NCI-H82 treated with DMSO at 0.1 percent for 48 hours (cell line): ENCODE results near the gene PRKAR1B.

Source experiments
- DNase-seq: peaks from one replicate; lab custom pipeline; 2025; ENCODE audit not compliant: unreplicated experiment; lab: John Stamatoyannopoulos, UW

The PRKAR1B gene

DNA sequence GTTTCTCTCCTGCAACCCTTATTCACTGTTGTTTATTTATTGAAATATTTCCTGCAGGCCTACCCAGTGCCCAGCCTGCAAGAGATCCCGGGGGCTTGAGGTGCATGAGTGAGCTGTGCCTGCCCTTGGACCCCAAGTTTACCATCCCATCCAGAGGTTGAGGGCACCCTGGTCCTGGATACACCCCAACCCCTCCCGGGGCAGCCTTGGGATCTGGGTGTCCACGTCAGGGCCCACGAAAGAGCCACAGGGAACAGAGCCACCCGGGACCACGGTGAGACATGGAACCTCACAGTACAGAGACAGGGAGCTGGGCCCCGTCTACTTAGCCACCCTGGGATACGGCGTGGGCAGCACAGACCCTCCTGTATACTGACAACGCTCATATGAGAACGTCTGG lies 178.7 kb downstream of the PRKAR1B start:
- DNase-seq: no peak

DNA sequence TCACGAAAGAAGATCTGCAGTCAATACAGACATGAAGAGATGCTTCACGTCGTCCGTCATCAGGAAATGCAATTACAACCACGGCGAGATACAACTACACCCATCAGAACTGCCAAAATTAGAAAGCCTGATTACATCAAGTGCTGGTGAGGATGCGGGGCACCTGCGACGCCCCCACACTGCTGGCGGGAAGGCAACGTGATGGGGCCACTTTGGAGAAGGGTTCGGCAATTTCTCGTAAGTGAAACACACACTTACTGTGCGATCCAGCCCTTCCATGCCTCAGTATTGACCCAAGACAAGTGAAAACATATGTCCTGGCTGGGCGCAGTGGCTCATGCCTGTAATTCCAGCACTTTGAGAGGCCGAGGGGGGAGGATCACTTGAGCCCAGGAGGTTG lies 181.6 kb downstream of the PRKAR1B start:
- no peak for DNase-seq

DNA sequence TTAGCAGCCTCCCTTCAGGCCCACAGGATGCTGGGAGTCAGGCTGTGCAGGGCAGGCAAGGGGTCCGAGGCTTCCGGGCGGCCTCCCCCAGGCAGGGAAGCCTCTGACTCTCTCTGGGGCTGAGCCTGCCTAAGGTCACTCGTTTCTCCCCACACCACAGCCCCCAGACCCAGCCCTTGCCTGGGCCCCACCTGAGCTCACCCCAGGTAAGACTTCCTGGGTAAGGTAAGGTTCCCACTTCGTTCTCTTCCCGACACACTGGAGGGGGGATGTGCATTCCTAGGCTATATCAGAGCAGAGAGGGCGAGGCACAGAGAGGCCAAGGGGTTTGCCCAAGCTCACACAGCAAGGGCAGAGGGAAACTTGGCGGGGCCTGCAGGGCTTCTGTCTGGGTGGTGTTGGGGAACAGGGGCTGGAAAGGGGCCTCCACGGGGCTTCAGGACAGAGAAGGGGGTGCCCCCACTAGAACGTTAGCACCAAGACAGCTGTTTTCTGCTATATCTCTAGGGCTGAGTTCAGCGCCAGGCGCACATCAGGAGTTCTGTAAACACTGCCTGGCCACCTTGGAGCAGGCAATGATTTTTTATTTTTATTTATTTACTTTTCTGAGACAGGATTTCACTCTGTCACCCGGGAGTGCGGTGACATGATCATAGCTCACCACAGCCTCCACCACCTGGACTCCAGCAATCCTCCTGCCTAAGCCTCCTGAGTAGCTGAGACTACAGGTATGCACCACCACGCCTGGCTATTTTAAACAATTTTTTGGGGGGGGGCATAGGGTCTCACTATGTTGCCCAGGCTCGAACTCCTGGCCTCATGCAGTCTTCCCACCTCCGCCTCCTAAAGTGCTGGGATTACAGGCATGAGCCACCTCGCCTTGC lies 182.5 kb downstream of the PRKAR1B start:
- DNase-seq: no peak

DNA sequence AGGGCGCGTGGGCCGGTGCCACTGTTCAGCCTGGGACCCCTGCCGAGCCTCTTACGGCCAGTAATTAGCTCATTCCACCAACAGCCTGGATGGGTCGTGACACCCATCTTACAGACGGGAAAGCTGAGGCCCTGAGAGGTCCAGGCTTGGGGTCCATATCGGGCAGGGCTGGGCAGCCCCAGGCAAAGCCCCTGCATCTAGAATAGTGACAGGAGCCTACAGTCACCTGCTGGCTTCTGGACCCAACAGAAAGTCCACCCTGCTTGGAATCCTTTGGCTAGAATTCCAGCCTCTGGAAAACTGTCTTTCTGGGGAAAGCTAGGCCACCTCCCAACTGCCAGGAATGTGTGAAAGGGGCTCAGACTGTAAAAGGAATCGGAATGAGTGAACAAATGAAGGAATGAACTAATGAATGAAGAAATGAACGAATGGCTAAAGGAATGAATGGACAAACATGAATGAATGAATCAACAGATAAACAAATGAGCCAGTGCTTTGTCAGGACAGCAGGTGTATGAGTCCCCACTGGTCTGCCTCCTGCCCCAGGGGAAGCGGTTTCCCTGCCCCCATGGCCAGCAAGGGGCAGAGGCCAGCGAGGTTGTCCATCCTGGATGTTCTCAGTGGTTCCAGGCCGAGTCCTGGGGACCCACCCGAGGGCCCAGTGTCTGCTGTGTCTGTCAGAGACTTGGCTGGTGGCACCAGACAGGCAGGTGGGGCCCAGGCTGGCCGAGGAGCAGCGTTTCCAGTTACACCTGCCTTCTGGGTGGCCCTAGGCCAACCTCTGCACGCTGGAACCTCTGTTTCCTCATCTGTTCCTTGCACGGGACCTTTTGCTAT lies 183.4 kb downstream of the PRKAR1B start:
- DNase-seq: no peak

DNA sequence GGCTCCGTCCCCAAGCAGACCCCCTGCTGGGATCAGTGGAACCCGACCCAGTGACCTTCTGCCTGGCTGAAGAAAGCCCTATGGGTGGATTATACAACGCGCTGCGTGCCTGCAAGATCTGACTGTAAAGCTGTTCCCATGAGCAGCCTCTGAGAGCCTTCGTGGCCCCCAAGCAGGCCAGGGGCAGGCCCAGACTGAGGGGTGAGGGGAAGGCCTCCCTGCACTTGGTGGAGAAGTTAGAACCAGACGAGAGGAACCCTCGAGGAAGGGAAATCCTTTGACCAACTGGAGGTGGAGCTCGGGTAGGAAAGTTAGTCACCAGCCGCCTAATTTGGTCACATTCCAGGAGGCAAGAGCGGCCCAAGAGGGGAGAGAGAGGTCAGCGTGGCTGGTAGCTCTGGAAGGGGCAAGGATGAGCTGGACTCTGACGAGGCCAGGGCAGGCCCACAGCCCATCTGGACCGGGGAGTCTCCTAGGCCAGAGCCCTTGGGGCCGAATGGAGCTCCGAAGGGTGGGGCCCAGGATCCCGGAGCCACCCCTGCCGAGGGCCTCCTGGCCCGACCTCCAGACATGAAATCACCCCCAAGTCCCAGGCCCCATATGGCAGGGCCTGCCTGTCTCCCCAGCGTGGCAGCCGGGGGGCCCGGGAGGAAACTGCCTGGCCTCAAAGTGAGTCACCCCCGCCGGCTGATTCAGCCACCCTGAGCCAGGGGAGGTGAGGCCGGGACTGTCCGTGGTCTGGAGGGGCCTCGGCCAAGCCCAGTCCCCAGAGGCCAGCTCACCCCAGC lies 184.2 kb downstream of the PRKAR1B start:
- no peak for DNase-seq

DNA sequence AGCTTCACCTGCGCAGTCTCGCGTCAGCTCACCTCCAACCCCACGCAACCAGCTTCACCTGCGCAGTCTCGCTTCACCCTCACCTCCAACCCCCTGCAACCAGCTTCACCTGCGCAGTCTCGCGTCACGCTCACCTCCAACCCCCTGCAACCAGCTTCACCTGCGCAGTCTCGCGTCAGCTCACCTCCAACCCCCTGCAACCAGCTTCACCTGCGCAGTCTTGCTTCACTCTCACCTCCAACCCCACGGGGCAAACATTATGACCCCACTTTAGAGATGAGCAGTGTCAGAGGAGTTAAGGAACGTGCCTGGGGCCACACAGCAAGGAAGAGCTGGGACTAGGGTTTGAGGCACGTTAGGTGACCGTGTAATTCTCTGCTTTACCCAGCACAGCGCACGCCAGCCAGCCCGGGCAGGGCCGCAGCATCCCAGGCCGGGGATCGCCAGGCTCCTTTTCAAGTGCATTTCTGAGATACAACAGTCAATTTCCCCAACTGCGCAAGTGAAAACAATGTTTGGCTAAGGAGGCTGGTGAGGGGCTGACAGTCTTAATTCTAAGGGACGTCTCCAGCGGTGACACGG lies 184.9 kb downstream of the PRKAR1B start:
- no peak for DNase-seq

DNA sequence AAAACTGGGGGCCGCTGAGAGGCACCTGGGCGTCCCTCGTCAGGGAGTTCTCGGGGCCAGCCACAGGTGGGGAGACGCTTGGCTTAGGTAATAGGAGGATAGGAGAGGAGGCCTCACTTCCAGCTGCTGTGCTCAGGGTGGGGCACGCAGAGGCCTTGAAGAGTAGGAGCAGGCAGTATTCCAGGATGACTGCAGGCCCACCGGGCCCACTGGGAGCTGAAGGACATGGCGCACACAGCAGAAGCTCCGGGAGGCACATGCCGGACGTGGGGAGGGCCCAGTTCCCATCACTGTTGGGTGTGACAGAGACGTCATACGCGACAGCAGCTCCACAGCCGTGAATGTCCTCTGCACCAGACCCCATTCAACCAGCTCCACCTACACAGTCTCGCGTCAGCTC lies 185.4 kb downstream of the PRKAR1B start:
- no peak for DNase-seq

DNA sequence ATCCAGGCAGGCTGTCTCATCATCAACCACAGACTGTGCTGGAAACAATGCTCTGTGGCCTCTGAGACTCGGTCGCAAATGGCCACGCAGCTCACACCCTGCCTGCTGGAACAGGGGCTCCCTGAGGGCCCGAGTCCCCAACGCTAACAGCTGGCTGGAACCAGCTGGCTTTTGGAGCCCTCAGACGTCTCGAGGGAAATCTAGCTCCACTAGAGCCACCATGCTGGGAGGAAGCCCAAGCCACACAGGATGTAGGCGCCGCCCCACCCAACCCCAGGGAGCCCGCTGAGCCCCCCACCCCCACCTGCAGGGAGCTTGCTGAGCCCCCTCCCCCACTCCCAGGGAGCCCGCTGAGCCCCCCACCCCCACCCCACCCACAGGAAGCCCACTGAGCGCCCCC lies 186.1 kb downstream of the PRKAR1B start:
- DNase-seq: no peak

DNA sequence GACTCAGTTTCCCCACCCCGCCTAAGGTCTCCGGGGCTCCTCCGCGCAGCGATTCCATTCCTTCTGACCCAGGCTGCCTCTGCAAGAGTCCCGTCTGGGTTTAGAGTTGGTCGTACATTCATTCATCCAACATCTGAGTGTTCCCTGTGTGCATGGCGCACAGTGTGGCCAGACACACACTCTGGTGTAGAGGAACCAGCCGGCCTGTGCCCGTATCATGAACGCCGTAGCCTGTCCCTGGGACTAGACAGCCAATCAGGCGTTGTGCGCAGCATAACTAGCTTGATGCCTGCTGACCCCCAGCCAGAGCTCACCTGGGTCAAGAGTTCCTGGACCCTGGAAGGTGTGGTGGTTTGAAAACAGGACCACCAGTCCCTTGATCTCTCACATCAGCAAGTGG lies 186.5 kb downstream of the PRKAR1B start:
- no peak for DNase-seq

DNA sequence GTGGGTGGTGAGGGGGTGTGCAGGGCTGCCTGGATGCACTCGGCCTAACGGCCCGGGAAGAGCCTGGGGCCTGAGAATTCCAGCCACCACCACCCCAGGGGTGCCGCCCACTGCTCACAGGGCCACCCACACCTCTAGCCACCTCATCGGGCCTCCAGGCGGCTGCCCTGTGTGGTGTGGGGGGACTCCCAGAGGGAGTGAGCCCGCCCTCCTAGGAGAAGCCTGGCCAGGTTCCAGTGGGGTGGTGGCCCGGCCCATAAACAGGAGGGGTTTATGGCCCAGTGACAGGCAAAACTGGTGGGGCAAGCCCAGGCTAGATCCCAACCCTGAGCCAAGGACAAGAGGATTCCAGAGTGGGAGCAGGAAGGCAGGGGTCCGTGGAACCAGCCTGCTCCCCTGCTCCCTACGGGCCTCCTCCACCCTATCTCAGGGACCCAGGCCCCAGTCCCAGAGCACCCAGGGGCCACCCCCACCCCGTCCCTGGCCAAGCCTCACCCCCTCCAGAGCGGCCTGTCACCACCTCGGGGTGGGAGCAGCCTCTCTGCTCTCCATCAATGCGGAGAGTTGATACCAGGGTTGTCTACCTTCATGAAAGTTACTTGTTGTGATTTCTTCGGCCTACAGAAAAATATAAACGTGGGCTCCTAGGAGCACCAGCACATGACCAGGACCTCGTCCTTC lies 187.2 kb downstream of the PRKAR1B start:
- no peak for DNase-seq

DNA sequence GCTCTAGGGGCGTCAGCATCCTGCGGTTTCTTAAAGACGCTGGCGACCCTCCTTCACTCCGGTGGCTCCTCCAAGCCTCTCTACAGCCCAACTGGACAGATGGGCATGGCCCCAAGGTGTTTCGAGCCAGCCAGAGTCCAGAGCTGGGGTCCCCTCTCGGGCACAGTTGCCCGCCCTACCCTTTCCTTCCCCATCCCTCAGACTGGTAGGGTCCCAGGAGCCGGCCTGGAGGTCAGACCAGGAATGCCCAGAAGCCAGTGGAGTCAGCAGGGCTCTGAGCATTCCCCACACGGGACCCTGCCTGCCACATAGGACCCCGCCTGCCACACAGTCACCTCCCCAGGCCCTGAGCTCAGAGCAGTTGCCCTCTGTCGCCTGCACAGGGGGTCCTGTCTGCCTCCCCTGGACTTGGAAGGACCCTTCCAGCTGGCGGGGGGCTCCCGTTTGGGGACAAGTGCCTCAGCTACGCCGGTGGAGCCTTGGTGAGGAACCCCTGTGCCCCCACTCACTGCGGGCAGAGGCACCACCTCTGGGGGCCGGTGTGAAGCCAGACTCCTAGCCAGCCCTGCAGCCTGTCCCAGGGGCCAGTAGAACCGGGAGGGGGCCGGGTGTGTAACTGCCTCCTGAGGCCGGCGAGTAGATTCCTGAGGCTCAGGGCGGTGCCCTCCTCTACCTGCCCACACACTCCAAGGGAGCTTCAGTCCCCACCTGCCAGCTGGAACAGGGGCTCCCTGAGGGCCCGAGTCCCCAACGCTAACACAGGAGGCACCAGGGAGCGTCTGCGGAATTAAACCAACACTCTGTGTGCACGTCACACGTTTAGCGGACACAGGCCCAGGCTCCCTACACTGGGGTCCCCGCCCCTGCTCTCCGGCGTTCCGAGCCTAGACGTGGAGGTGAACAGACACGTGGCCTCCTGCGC lies 188.1 kb downstream of the PRKAR1B start:
- no peak for DNase-seq

DNA sequence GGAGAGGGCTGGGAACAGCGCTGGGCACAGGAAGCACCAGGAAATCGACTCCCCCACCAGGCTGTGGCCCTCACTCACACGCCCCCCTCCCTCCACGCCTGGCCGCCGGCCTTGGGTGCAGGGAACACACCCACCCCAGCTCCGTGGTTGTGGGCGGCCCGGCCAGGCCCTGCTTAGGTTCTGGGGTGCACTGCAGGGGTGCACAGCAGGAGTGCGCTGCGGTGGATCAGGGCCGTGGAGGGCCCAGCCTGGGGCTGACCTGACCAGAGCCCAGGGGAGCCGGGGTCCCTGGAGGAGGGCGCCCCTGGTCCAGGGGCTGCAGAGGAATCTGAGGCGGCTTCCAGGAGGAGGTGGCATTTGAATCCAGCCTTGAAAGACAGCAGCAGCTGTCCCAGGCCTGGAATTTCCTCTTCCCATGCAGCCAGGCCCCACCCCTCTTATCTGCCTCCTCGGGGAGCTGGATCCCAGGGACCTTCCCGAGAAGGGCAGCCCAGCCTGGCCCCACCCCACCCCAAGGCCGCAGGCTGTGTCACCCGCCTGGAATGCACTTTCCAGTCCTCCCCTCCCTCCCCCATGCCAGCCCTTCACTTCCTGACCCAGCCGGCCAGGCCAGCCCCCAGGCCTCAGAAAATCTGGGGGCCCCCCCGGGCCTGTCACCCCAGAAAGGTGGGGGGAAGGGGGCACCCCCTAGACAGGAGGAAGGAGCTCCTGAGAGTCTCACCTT lies 189.0 kb downstream of the PRKAR1B start:
- DNase-seq: no peak

DNA sequence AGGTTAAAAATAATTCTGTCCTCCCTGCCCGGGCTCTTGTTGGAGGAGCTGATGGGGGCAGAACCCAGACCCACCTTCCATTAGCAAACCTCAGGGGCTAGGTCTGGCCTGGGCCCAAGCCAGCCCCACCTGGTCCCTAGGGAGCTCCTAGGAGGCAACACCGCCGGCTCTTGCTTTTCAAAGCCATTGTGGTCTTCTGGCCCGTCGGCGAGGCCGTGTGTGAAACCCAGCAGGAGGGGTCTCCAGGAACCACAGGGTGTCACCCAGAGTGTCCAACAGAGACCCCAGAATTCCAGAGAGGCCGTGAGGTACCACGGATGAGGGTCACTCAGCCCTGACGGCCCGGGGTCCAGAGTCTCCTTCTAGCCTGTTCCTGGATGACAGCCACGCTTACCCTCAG lies 190.8 kb downstream of the PRKAR1B start:
- no peak for DNase-seq

DNA sequence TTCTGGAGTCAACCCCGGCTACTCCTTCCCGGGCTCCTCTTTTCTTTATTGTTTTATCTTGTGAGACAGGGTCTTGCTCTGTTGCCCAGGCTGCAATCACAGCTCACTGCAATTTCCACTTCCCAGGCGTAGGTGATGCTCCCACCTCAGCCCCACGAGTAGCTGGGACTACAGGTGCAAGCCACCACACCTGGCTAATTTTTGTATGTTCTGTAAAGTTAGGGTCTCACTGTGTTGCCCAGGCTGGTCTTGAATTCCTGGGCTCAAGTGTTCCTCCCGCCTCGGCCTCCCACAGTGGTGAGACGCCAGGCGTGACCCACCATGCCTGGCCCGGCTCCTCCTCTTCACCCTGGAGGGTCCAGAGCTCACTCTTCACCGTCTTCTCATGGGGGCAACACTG lies 192.1 kb downstream of the PRKAR1B start:
- DNase-seq: no peak

DNA sequence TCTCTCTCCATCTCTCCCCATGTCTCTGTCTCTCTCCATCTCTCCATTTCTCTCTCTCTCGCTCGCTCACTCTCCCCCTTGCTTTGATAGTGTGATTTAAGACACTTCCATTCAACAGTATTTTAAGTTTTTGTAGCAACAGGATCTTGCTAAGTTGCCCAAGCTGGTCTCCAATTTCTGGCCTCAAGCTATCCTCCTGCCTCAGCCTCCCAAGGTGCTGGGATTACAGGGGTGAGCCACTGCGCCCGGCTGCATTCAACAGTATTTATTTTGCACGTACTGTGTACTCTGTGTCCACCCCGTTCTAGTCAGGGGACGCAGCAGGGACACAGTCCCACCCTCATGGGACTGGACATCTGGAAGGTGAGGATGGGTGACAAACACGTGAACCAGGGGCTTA lies 193.0 kb downstream of the PRKAR1B start:
- DNase-seq: no peak

DNA sequence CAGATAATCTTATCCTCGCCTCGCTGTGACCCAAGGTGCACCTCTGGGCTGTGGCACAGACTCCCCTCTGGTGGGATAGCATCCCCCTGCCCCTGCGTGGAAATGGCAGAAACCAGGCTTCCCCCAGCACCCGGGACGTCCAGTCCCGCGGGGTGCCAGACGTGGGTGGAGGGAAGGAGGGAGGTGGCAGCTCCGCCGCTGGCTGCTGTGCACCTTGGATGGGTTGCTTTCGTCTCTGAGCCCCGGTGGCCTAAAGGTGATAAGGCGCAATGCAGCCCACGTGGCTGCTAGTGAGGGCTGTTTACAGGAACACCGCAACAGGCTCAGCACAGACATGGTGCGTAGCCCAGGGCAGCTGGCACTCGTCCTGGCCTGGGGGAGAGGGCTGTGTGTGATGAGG lies 193.8 kb downstream of the PRKAR1B start:
- DNase-seq: no peak

DNA sequence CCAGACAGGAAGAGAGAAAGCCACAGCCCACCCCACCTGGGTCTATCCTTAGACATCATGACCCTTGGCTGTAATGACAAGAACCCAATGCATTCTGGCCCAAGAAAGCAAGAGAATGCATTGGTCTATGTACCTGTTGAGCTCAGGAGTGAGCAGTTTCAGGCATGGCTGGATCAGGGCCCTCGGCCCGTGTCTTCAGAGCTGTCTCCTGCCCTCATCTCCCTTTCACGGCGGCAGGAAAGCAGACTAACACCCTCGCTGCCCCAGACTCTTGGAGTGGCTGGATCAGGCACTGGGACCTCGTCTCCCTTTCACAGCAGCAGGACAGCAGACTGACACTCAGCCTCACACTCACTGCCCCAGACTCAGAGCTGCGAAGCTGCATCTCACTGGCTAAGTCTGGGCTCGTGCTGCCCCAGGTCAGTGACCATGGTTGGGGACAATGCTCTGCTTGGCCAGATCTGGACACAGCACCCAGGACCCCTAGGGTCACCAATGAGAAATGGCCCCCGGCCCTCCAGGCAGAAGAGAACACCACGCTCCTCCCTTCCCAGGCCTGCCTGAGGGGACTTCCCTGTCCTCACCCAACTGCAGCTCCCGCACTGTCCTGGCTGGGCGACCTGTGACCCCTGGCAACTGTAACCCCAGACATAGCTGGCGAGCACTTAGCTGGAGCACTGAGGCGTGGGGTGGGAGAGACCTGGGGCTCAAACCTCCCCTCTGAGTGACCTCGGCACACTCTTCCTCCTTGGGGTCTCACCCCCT lies 194.5 kb downstream of the PRKAR1B start:
- no peak for DNase-seq

DNA sequence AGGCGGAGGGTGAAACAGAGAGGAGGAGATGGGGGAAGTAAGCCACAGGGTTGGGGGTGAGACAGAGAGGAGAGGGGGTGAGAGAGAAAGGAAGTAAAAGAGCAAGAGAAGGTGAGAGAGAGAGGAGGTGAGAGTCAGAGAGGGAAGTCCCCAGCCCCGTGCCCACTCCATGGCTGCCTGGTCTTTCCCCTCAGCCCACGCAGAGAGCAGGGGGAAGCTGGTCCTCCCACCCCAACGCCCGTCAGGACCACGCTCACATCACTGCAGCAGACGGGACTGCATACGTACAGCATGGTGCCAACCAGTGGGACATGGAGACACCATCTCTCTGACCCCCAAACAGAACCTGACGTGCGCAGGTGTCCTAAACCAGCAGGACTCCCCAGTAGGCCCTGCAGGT lies 195.3 kb downstream of the PRKAR1B start:
- DNase-seq: no peak
